Gastroesophageal sphincter (tissue), 3 donors: ENCODE results near the gene FOXK1.
A peak's percentile ranks its signal among the peaks of the same experiment; 100 is the strongest.

Experiments
- EP300 ChIP-seq: sonication (generic); formaldehyde crosslinking; IDR thresholded peaks from one replicate; pipeline ENCODE4 v1.6.1; 2017; ENCODE audit warnings: antibody characterized with exemption, mild to moderate bottlenecking
- POLR2A ChIP-seq, 2 donors: fragments of 450-650 bp; IDR thresholded peaks; one replicate each; pipeline ENCODE4 v1.6.1; 2017; ENCODE audit warnings: antibody characterized with exemption in 2 of 2, mild to moderate bottlenecking in 2 of 2, moderate library complexity in 1 of 2
- POLR2AphosphoS5 ChIP-seq: sonication (generic); formaldehyde crosslinking; IDR thresholded peaks from one replicate; pipeline ENCODE4 v1.6.1; 2017; ENCODE audit warnings: antibody characterized with exemption
- TF ChIP-seq, protein P1 (sequence below), 4 experiments: fragments of 200-600 bp in 2 of 4; fragments of 450-650 bp in 2 of 4; sonication (generic) in 1 of 4; IDR thresholded peaks; one replicate each; pipeline ENCODE4 v1.5.1; 2017 to 2019; ENCODE audit warnings: antibody characterized with exemption in 4 of 4, mild to moderate bottlenecking in 2 of 4, moderate library complexity in 2 of 4

DNA sequence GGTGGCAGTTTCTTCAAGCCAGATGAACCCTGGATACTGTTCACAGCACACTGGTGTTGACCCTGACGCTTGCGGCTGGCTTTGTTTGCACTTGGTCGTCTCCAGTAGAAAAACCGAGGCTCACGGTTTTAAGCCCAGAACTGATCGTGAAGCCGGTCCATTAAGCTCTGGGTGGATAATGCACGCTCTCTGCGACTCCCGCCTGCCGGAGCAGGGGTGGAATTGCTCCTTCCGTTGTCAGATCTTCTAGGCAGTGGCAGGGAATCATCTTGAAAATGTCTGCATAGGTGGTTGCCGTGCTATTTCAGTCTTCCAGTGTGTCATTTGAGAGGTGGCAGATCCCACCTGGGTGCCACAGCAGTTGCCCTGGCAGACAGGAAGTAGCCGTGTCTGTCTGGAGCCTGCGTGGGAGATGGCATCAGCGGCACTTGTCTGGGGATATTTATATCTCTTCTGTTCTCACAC lies 57.5 kb downstream of the FOXK1 start:
- TF ChIP-seq EP300 = no peak
- no peak for TF ChIP-seq POLR2A (IDR thresholded peaks at IDR 0.05)
- TF ChIP-seq, protein P1, sequence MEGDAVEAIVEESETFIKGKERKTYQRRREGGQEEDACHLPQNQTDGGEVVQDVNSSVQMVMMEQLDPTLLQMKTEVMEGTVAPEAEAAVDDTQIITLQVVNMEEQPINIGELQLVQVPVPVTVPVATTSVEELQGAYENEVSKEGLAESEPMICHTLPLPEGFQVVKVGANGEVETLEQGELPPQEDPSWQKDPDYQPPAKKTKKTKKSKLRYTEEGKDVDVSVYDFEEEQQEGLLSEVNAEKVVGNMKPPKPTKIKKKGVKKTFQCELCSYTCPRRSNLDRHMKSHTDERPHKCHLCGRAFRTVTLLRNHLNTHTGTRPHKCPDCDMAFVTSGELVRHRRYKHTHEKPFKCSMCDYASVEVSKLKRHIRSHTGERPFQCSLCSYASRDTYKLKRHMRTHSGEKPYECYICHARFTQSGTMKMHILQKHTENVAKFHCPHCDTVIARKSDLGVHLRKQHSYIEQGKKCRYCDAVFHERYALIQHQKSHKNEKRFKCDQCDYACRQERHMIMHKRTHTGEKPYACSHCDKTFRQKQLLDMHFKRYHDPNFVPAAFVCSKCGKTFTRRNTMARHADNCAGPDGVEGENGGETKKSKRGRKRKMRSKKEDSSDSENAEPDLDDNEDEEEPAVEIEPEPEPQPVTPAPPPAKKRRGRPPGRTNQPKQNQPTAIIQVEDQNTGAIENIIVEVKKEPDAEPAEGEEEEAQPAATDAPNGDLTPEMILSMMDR (IDR thresholded peaks at IDR 0.05) = peak in 3 of 4 experiments; percentile 55 to 75 (median 61)
- TF ChIP-seq POLR2AphosphoS5 = no peak
